ENCODE data around the gene STMN1. TPM values are rescaled to one million over a fixed set of nuclear protein-coding genes. Genes with fewer than 3 reads are reported as not detected.

The STMN1 gene
- total and polyA plus RNA-seq, 2 of the 8 experiments (the other 6 are each of a cell fraction or from before 2014, with no cell fraction given): 116 to 564 TPM

- Histone ChIP-seq H3K56ac (replicated peaks; ENCODE audit: insufficient read length, low read depth, low read length) (no peak overlapping the region), H3K23ac (ENCODE audit: insufficient read length) (no peak overlapping the region), H2AFZ (ENCODE audit: low read length) (peak overlapping the region; percentile 88), H4K5ac (ENCODE audit: insufficient read length, low read depth, low read length) (peak overlapping the region; percentile 27), H2BK15ac (ENCODE audit: low read length) (no peak overlapping the region), H2BK5ac (ENCODE audit: low read depth, low read length) (peak overlapping the region; percentile 1; the same call in 1 of the 2 replicates), H3K4me1 (replicated peaks in 1 of 4; ENCODE audit: control insufficient read depth in 3 of 4, insufficient read depth in 4 of 4, low read length in 3 of 4) (peaks cover 6 to 20% (median 13%) of the 10 kb centered on the region in 4 experiments), H3K14ac (ENCODE audit: insufficient read length) (no peak overlapping the region), H3K27ac (ENCODE audit: low read depth, low read length) (no peak overlapping the region), H3K79me2 (ENCODE audit: control insufficient read depth in 1 of 2, insufficient read depth in 2 of 2, low read length in 2 of 2) (no peaks in the 10 kb centered on the region), H3K9ac (replicated peaks in 1 of 4; ENCODE audit: extremely low read depth in 1 of 4, low read depth in 3 of 4, low read length in 3 of 4) (peak overlapping the region in 3 of 4 experiments; percentile 47 to 72 (median 52); a peak in 5 of 7 replicates), H4K20me1 (replicated peaks in 1 of 2; ENCODE audit: control insufficient read depth in 1 of 2, insufficient read depth in 2 of 2, low read length in 2 of 2) (no peaks in the 10 kb centered on the region), H3K4me3 (ENCODE audit: extremely low read depth in 1 of 4, insufficient read depth in 2 of 4, low read depth in 3 of 4, low read length in 4 of 4) (peak overlapping the region; percentile 46 to 69 (median 58)), H4K8ac (ENCODE audit: extremely low read depth, insufficient read depth, low read length) (peak overlapping the region; percentile 89; the same call in 1 of the 2 replicates), H2AK5ac (ENCODE audit: low read depth, low read length) (no peak overlapping the region), H3K9me3 (ENCODE audit: insufficient read depth in 2 of 2, low read depth in 1 of 2, low read length in 1 of 2) (no peaks in the 10 kb centered on the region), H2BK20ac (ENCODE audit: low read length) (peak overlapping the region; percentile 6; the same call in 1 of the 2 replicates), H3K4ac (replicated peaks; ENCODE audit: insufficient read length, low read depth, low read length) (peak overlapping the region; percentile 54), H3K4me2 (ENCODE audit: insufficient read depth in 1 of 2, low read depth in 2 of 2, low read length in 2 of 2) (peak overlapping the region; percentile 92 to 99), H3K23me2 (ENCODE audit: low read depth, low read length) (peaks cover 15% of the 10 kb centered on the region), H3K79me1 (ENCODE audit: low read depth, low read length) (no peaks in the 10 kb centered on the region), H4K91ac (replicated peaks; ENCODE audit: insufficient read length, low read length) (peak overlapping the region; percentile 77), H2BK120ac (replicated peaks; ENCODE audit: low read depth, low read length) (no peak overlapping the region), H3K36me3 (ENCODE audit: control insufficient read depth in 2 of 4, insufficient read depth in 4 of 4, low read length in 3 of 4) (no peaks in the 10 kb centered on the region), H2BK12ac (ENCODE audit: low read depth, low read length) (peak overlapping the region; percentile 52), H3K18ac (ENCODE audit: extremely low read depth, low read length) (peak overlapping the region; percentile 76), H3K27me3 (replicated peaks in 1 of 4; ENCODE audit: control insufficient read depth in 3 of 4, extremely low read depth in 1 of 4, insufficient read depth in 3 of 4, low read length in 3 of 4) (peaks cover 0 to 6% (median 2%) of the 10 kb centered on the region in 4 experiments; a peak in 4 of 7 replicates)
- ChIA-PET CTCF (ENCODE audit: partially characterized antibody) (interaction anchor here (0.9 to 2.5 kb wide), 13 partner anchors 9 to 77 kb away, joined by 3 to 12 read pairs (median 4); partner anchors contain the start of gene PAFAH2), POLR2A (ENCODE audit: partially characterized antibody) (interaction anchor here (0.6 to 3.7 kb wide), 20 partner anchors 8 to 690 kb away, joined by 3 to 33 read pairs (median 5); partner anchors contain the start of genes PAFAH2, PAQR7, STMN1 and SYF2)
- FAIRE-seq: no peak
- WGBS, 2 experiments (ENCODE audit: extremely low coverage in 1 of 2, insufficient coverage in 1 of 2, insufficient read length in 1 of 2, insufficient replicate concordance in 2 of 2, low coverage in 1 of 2, low lambda C conversion rate in 2 of 2, missing lambda C conversion rate in 1 of 2): 15% methylated on average over 20 of the region's 49 CpGs; no CpG with 5 or more reads in 1 of the 2 experiments
- no peak for DNase-seq (ENCODE audit: low read depth in 1 of 2, low spot score in 2 of 2)
- TF ChIP-seq BCL11A (IDR thresholded peaks at IDR 0.05; ENCODE audit: low read depth in 2 of 2, low read length in 2 of 2) (no peak), SUZ12 (IDR thresholded peaks at IDR 0.05; ENCODE audit: low read length) (peak; percentile 42; the same call in 1 of the 2 replicates), RNF2 (IDR thresholded peaks at IDR 0.05; ENCODE audit: borderline replicate concordance, low read depth, low read length, missing control alignments, poor library complexity, severe bottlenecking) (no peak), RFX5 (IDR thresholded peaks at IDR 0.05; ENCODE audit: borderline replicate concordance, low read depth, low read length) (no peak), KDM4A (IDR thresholded peaks at IDR 0.05; ENCODE audit: low read depth, low read length, severe bottlenecking) (peak; percentile 87), KDM1A (IDR thresholded peaks at IDR 0.05; ENCODE audit: borderline replicate concordance, low read length) (no peak), NANOG (IDR thresholded peaks at IDR 0.05; ENCODE audit: insufficient read depth, low read depth, low read length, poor library complexity, severe bottlenecking) (no peak), PHF8 (conservative IDR thresholded peaks at IDR 0.05; ENCODE audit: low read depth, low read length) (peak; percentile 58), POLR2A (IDR thresholded peaks at IDR 0.05; ENCODE audit: control extremely low read depth in 1 of 2, low read depth in 2 of 2, low read length in 2 of 2) (peak in 1 of 2 experiments; percentile 15; a peak in 1 of 3 replicates), RXRA (IDR thresholded peaks at IDR 0.05; ENCODE audit: insufficient read depth, low read depth, low read length) (no peak)
Observed at GRCh38 chr1:25922056-25922970, 16.1 kb upstream of the STMN1 start.

Data from H1 (cell line).